GM18907 (cell line): Measurements from ENCODE around the gene BRF1.
"Not testable (repeated sequence)": the region's sequence is repeated elsewhere in the genome, so short reads cannot be mapped to it uniquely, and the experiment has no call there.

Experiments used
- ATAC-seq: cut with Tn5 transposase; IDR thresholded peaks from one replicate; pipeline ENCODE4 v1.9.1; 2021; ENCODE audit warnings: mild to moderate bottlenecking, moderate library complexity; ENCODE audit not compliant: unreplicated experiment

The BRF1 gene

GRCh38 chr14:105316577-105316941 lies 15.8 kb upstream of the BRF1 start:
- no peak for ATAC-seq

- no peak for ATAC-seq
These were observed 15.3 kb upstream of the BRF1 start for GRCh38 chr14:105315941-105316576.

DNA sequence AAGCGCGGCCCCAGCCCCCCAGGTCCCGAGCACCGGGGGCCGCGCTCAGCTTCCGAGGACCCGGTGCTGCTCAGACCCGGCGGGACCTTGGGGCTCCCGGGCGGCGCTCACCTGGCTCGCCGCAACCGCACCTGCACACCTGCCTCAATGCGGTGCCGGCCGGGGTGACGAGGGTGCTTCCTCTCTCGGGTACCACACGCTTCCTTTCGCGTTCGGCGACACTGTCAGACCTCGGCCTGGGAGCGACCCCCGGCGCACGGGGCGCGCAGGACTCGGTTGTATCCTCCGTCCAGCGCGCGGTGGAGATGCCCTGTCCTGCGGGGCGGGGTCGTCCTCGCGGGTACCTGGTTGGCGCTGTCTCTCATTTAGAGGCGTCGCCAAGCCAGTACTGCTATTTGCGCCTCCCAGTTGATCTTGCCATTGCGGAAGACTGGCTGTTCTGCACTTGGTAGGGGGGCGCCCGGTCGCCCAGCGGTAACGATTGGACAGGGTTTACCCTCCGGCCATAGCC lies 14.5 kb upstream of the BRF1 start:
- peak; percentile 27 for ATAC-seq

- peak; percentile 55 for ATAC-seq
These were observed 13.7 kb upstream of the BRF1 start, which contains the start of gene PACS2 for GRCh38 chr14:105314287-105315200. Gene PACS2, plus strand, starts transcription at chr14:105314748. Its CDS starts 171 bp downstream, at chr14:105314919.

GRCh38 chr14:105313381-105314286 lies 12.8 kb upstream of the BRF1 start:
- ATAC-seq: peak; percentile 11

DNA sequence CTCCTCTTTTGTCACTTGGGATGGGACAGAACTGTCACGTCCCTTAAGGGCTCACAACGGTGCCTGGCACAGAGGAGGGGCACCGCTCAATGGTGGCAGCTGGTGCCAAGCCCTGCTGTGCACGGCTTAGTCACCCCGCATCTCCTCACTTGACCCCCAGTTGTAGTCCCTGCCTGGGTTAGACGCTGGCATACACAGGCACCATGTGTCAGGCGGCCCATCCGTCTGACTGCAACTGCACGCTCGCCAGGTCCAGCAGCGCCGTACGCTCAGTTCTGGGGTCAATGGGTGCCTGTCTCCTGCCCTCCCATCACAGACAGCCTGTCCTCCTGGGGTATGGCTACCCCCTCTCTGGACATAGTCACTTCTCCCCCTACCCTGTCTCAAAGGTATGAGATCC lies 12.2 kb upstream of the BRF1 start:
- no peak for ATAC-seq

DNA sequence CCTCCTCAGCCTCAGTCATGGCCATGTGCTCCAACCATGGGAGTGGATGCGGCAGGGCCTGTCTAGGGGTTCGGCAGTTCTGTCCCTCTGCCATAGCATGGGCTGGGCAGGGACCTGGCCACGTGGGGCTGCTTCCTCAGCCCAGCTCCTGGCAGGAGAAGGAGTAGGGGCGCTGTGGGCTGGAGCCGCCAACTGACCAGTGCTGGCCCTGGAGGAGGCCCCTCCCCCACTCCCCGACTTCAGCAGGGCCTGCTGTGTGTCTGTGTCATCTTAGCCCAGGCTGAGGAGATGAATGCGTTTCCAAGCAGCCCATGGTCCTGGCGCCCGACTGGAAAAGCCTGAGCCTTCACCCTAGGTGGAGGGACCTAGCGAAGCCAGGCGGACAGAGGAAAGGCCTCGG lies 11.0 kb upstream of the BRF1 start:
- no peak for ATAC-seq

GRCh38 chr14:105309371-105309770 lies 8.6 kb upstream of the BRF1 start:
- no peak for ATAC-seq

DNA sequence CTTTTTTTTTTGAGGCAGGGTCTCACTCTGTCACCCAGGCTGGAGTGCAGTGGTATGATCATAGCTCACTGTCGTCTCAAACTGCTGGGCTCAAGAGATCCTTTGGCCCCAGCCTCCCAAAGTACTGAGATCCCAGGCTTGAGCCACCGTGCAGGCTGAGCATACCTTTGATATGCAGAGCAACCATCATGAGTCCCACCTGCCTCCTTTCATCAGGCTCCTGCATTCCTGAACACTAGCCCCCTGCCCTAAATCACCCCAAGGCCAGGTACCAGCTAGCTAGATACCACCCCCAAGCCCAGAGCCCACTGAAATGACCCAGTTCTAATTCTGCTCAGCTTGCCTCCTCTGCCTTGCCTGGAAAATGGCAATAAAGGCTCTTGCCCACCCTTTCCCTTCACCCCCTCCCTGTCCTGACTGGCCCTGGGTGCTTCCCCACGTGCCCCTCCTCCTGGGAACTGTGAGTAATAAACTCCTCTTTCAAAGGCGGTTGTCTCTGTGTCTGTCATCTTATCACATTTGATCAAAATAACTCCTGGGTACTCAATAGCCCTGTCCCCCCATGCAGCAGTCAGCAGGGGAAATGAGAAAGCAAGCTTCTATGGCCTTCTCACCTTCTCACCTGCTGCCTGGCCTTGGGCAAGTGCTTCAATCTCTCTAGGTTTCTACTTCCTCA lies 6.4 kb upstream of the BRF1 start:
- ATAC-seq: no peak

DNA sequence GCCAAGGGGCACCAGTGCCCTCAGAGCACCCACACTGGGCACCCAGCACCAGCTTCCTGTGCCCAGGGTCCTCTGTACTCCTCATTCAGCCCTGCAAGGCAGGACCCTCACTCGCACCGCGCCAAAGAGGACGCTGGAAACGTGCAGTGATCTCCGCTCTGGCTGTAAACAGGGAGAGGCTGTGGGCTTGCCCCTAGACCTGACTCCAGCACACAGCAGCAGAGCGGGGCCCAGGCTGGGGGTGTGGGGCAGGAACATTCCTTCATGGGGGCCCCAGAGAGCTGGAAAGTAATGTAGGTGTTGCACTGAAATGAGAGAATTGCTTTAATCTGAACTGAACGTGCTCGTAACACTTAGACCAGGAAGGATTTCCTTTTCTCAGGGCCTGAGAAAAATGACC lies 5.0 kb upstream of the BRF1 start:
- ATAC-seq: no peak

- no peak for ATAC-seq
These were observed 4.5 kb upstream of the BRF1 start for GRCh38 chr14:105305345-105305744.

- ATAC-seq: no peak
These were observed 3.8 kb upstream of the BRF1 start for GRCh38 chr14:105304565-105304964.

GRCh38 chr14:105303949-105304348 lies 3.1 kb upstream of the BRF1 start:
- ATAC-seq: no peak

DNA sequence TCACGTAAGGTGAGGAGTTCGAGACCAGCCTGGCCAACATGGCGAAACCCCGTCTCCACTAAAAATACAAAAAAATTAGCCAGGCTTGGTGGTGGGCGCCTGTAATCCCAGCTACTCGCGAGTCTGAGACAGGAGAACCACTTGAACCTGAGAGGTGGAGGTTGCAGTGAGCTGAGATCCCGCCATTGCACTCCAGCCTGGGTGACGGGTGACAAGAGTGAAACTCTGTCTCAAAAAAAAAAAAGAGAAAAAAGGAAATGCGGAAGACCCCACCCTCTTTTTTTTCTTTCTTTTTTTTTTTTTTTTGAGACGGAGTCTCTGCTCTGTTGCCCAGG lies 1.1 kb upstream of the BRF1 start:
- not testable (repeated sequence) for ATAC-seq

GRCh38 chr14:105301103-105301914 lies 508 bp upstream of the BRF1 start:
- peak; percentile 55 for ATAC-seq

DNA sequence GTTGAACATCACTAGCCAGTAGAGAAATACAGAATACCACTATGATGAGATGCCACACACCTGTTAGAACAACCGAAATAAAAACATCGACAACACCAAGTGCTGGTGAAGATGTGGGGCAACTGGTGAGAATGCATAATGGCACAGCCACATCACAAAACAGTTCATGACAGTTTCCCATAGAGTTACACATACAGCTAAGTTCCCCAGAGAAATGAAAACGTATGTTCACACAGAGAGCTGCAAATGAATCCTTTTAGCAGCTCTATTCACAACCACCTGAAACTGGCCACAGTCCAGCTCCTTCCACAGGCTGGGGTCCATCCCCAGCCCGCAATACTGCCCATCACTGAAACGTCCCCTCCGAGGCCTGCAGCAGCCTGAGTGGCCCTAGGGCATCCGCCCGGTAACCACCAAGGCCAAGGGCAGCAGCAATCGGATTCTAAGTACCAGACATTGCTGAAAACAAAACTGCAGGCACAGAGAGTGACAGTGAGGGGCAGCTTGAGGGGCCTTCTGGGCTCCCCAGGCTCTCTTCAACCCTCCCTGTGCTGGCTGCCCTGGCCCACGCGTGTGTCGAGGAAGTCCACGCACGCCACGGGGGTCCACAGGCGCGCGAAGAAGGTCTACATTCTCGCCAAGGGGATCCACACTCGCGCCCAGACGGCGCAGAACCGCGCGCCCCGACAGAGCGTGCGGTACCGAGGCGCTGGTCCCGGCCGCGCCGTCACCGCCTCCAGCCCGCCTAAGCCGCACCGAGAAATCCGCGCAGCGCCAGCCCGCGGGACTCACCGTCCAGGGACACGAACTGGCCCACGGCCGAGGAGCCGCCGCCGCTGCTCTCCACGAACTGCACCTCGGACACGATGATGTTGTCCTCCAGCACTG lies 903 bp downstream of the BRF1 start:
- peak; percentile 22 for ATAC-seq

- ATAC-seq: not testable (repeated sequence)
These were observed 3.5 kb downstream of the BRF1 start for GRCh38 chr14:105297311-105297710.

- peak; percentile 57 for ATAC-seq
These were observed 6.6 kb downstream of the BRF1 start for GRCh38 chr14:105294142-105294597.
